Natural killer cell (primary cell): ENCODE data around the gene TENM4. TPM values are rescaled to one million over a fixed set of nuclear protein-coding genes. Genes with fewer than 3 reads are reported as not detected.

Source experiments
- ATAC-seq, 3 donors: fragments of 150-1000 bp in 2 of 3; fragments of 200-7000 bp in 1 of 3; cut with Tn5 transposase; 1 replicate in 1 of 3; 2 replicates in 2 of 3; pipeline ENCODE4 v1.10.0; 2021; ENCODE audit warnings: mild to moderate bottlenecking in 2 of 3, moderate library complexity in 2 of 3
- DNase-seq, 2 donors: peaks; one replicate each; pipeline versions ENCODE4 v3.0.0 to v3.0.0-alpha.2; 2013 to 2021; ENCODE audit warnings: mixed read lengths in 1 of 2
- H3K27ac ChIP-seq: one replicate; pipeline ENCODE4 v1.5.1; 2013; ENCODE audit warnings: mild to moderate bottlenecking, low read length
- H3K27me3 ChIP-seq: one replicate; pipeline ENCODE4 v1.6.1; 2013; ENCODE audit warnings: low read length; ENCODE audit not compliant: control insufficient read depth, insufficient read depth
- H3K36me3 ChIP-seq: one replicate; pipeline ENCODE4 v1.6.1; 2013; ENCODE audit warnings: low read length; ENCODE audit not compliant: control insufficient read depth, insufficient read depth
- H3K4me1 ChIP-seq: one replicate; pipeline ENCODE4 v1.6.1; 2013; ENCODE audit warnings: low read length; ENCODE audit not compliant: control insufficient read depth, insufficient read depth
- H3K4me3 ChIP-seq: one replicate; pipeline ENCODE4 v1.5.1; 2013; ENCODE audit warnings: low read length
- H3K9me3 ChIP-seq: one replicate; pipeline ENCODE4 v1.6.1; 2013; ENCODE audit warnings: low read length; ENCODE audit not compliant: control insufficient read depth, insufficient read depth
- H3K27ac Mint-ChIP-seq, 2 donors: one replicate each; pipeline ENCODE4 v1.8.0; 2022; ENCODE audit warnings: mild to moderate bottlenecking in 2 of 2, mixed read lengths in 2 of 2, moderate library complexity in 1 of 2
- H3K27me3 Mint-ChIP-seq, 2 donors: one replicate each; pipeline ENCODE4 v1.8.0; 2022; ENCODE audit warnings: low read depth in 2 of 2, mixed read lengths in 2 of 2
- H3K36me3 Mint-ChIP-seq: one replicate; pipeline ENCODE4 v1.8.0; 2022; ENCODE audit warnings: mixed read lengths
- H3K4me1 Mint-ChIP-seq, 2 donors: one replicate each; pipeline ENCODE4 v1.8.0; 2022; ENCODE audit warnings: mixed read lengths in 2 of 2
- H3K4me3 Mint-ChIP-seq: one replicate; pipeline ENCODE4 v1.8.0; 2022; ENCODE audit warnings: mild to moderate bottlenecking, moderate library complexity, mixed read lengths
- H3K9me3 Mint-ChIP-seq, 2 donors: one replicate each; pipeline ENCODE4 v1.8.0; 2022; ENCODE audit warnings: mixed read lengths in 2 of 2
- CTCF ChIP-seq: fragments of 200-600 bp; IDR thresholded peaks from one replicate; pipeline ENCODE4 v1.8.0; 2022; ENCODE audit warnings: antibody characterized with exemption
- WGBS: methylation state at CpG from one replicate; pipeline ENCODE4 v1.1.7; 2013; ENCODE audit warnings: missing lambda C conversion rate; ENCODE audit not compliant: insufficient coverage; 5-methylcytosine and 5-hydroxymethylcytosine counted together
- intact Hi-C: fragments of 100-400 bp; cut with micrococcal nuclease; formaldehyde crosslinking; loops from one replicate; pipeline ENCODE4 v1.14.2; 2022
- total RNA-seq, 4 donors: library from RNA; stranded (reverse); fragments of 120-200 nt in 1 of 4; gene quantifications; one replicate each; pipeline versions ENCODE4 v1.2.3 to v1.2.4, GENCODE V29; 2013 to 2022

TENM4 gene
- total RNA-seq, 3 donors from 2014 or later (not counting 1 experiment from before 2014, with no cell fraction given) = 0.63 to 0.75 TPM; not detected in 1

DNA sequence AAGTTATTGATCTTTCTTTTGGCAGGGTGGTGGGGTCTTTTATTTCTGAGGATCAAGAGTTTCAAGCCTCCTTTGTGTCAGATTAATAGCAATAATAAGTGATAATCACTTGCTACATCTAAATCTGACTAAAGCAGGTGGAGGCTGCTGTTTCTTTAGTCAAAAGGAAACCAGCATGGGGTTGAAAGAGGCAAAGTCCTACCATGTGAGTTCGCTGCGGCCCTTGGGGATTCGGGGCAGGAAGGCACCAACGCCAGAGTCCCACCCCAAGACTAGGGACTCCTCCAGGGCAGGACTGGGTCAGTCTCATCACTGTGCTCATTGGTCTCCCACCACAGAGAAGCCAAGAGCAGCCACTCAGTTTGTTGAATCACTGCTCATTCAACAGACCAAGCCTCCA is 73.0 kb downstream of the TENM4 start:
- TF ChIP-seq CTCF = no peak
- Histone ChIP-seq H3K4me3 (no peak overlapping the region), H3K27me3 (no peaks in the 10 kb centered on the region), H3K4me1 (no peaks in the 10 kb centered on the region), H3K36me3 (no peaks in the 10 kb centered on the region), H3K27ac (no peak overlapping the region), H3K9me3 (no peaks in the 10 kb centered on the region)
- Mint-ChIP-seq H3K4me1 (no peaks in the 10 kb centered on the region), H3K4me3 (no peak overlapping the region), H3K27me3 (no peaks in the 10 kb centered on the region), H3K9me3 (peaks cover 5 to 7% of the 10 kb centered on the region in 2 donors), H3K27ac (no peak overlapping the region), H3K36me3 (no peaks in the 10 kb centered on the region)
- intact Hi-C loops = loop anchor here (1.0 kb wide), 1 partner anchor 26 kb away; no protein-coding TSS in a partner anchor
- no peak for ATAC-seq
- 76% methylated on average over 4 of the region's 4 CpGs for WGBS
- no peak for DNase-seq

DNA sequence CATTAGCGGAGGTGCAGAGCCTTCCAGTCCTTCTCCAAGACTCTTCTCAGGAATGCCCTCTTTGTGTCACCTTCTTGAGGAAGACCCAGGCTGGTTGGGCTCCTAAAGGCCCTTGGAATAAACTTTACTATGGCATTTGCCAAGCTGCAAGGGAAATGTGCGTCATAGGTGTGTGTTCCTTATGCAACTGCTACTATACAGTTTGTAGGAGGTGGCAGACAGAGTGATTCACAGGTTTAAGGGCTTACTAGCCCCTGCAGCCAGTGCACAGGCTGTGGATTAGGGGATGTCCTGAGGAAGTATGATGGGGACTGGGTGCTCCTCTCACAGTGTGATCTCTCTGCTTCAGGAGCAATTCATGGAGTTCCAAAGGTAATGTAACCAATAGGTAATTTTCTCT is 74.6 kb downstream of the TENM4 start:
- Histone ChIP-seq H3K9me3 (no peaks in the 10 kb centered on the region), H3K27ac (no peak overlapping the region), H3K36me3 (no peaks in the 10 kb centered on the region), H3K27me3 (no peaks in the 10 kb centered on the region), H3K4me1 (no peaks in the 10 kb centered on the region), H3K4me3 (no peak overlapping the region)
- peaks cover 3 to 5% of the 10 kb centered on the region in 2 donors for H3K9me3 Mint-ChIP-seq
- no peaks in the 10 kb centered on the region for H3K27me3 Mint-ChIP-seq
- H3K4me3 Mint-ChIP-seq = no peak overlapping the region
- no peak for TF ChIP-seq CTCF
- 87% methylated on average over 2 of the region's 2 CpGs for whole genome bisulfite sequencing
- DNase-seq (no peak), ATAC-seq (no peak)
- H3K36me3 Mint-ChIP-seq = no peaks in the 10 kb centered on the region
- intact Hi-C loops = no loop called here
- no peaks in the 10 kb centered on the region for H3K4me1 Mint-ChIP-seq
- no peak overlapping the region for H3K27ac Mint-ChIP-seq

GRCh38 chr11:79363861-79364378 is 76.9 kb downstream of the TENM4 start:
- DNase-seq (no peak), ATAC-seq (no peak)
- H3K4me3 ChIP-seq = no peak overlapping the region
- H3K27me3 Mint-ChIP-seq = no peaks in the 10 kb centered on the region
- no peaks in the 10 kb centered on the region for H3K9me3 ChIP-seq
- no peaks in the 10 kb centered on the region for H3K4me1 ChIP-seq
- no peak overlapping the region for H3K27ac ChIP-seq
- WGBS = 82% methylated on average over 5 of the region's 5 CpGs
- no peak overlapping the region for H3K27ac Mint-ChIP-seq
- H3K9me3 Mint-ChIP-seq = peaks cover 0 to 5% of the 10 kb centered on the region in 2 donors
- H3K36me3 Mint-ChIP-seq = no peaks in the 10 kb centered on the region
- H3K4me3 Mint-ChIP-seq = no peak overlapping the region
- no peaks in the 10 kb centered on the region for H3K36me3 ChIP-seq
- no peaks in the 10 kb centered on the region for H3K4me1 Mint-ChIP-seq
- no peaks in the 10 kb centered on the region for H3K27me3 ChIP-seq
- TF ChIP-seq CTCF = no peak
- intact Hi-C loops = no loop called here

- no peak for ATAC-seq
- Histone ChIP-seq H3K9me3 (no peaks in the 10 kb centered on the region), H3K4me1 (no peaks in the 10 kb centered on the region), H3K27ac (no peak overlapping the region), H3K36me3 (no peaks in the 10 kb centered on the region), H3K4me3 (no peak overlapping the region), H3K27me3 (no peaks in the 10 kb centered on the region)
- H3K4me3 Mint-ChIP-seq = no peak overlapping the region
- TF ChIP-seq CTCF = no peak
- no peaks in the 10 kb centered on the region for H3K4me1 Mint-ChIP-seq
- 89% methylated on average over 4 of the region's 4 CpGs for WGBS
- no peak for DNase-seq
- no peak overlapping the region for H3K27ac Mint-ChIP-seq
- intact Hi-C loops = no loop called here
- H3K9me3 Mint-ChIP-seq = peaks cover 2 to 5% of the 10 kb centered on the region in 2 donors
- no peaks in the 10 kb centered on the region for H3K36me3 Mint-ChIP-seq
- H3K27me3 Mint-ChIP-seq = no peaks in the 10 kb centered on the region
These were observed 77.6 kb downstream of the TENM4 start for GRCh38 chr11:79363256-79363655.
